Stomach (tissue), 4 donors: ENCODE measurements around the gene PLD5.
"Not testable (repeated sequence)": the region's sequence is repeated elsewhere in the genome, so short reads cannot be mapped to it uniquely, and the experiment has no call there.

Experiments
- CTCF ChIP-seq, 7 experiments: fragments of 450-650 bp in 4 of 7; fragments of 200-600 bp in 3 of 7; sonication (generic) in 3 of 7; IDR thresholded peaks; one replicate each; pipeline ENCODE4 v1.5.1; 2016 to 2019; ENCODE audit warnings: antibody characterized with exemption in 7 of 7, control low read depth in 2 of 7, mild to moderate bottlenecking in 1 of 7
- POLR2A ChIP-seq, 4 donors: fragments of 450-650 bp; IDR thresholded peaks; one replicate each; pipeline ENCODE4 v1.6.1; 2016; ENCODE audit warnings: antibody characterized with exemption in 4 of 4, control low read depth in 2 of 4, mild to moderate bottlenecking in 1 of 4, moderate library complexity in 1 of 4
- POLR2AphosphoS5 ChIP-seq, 3 donors: sonication (generic); formaldehyde crosslinking; IDR thresholded peaks; one replicate each; pipeline ENCODE4 v1.6.1; 2016; ENCODE audit warnings: antibody characterized with exemption in 3 of 3

- TF ChIP-seq CTCF, POLR2A, POLR2AphosphoS5 (IDR thresholded peaks at IDR 0.05): not testable (repeated sequence)
These were observed 299.4 kb downstream of the PLD5 start for GRCh38 chr1:242224878-242225766.
